Measurements from ENCODE around the gene PIRT. TPM values are rescaled to one million over a fixed set of nuclear protein-coding genes. Genes with fewer than 3 reads are reported as not detected.

Gene PIRT
- total RNA-seq, 2 donors from 2014 or later, result not detected

Other genes with a start within 250 kb of the PIRT start
- gene MYH3, start 180.8 kb downstream of the PIRT start, total RNA-seq, result 1 to 10 TPM; 4.2 to 5.9 TPM
- gene SCO1, start 140.6 kb downstream of the PIRT start, total RNA-seq, result 10 to 100 TPM; 28.3 to 33.8 TPM
- 1 to 10 TPM; 7.8 to 9.4 TPM for gene ADPRM, start 140.5 kb downstream of the PIRT start, total RNA-seq
- gene TMEM220, start 108.1 kb downstream of the PIRT start, total RNA-seq, result 1 to 10 TPM in 1 of 2 donors, not detected in 1; 1.1 TPM
- not detected for gene TMEM238L, start 34.0 kb downstream of the PIRT start, total RNA-seq